Kidney (tissue), 14 donors: ENCODE measurements around the gene SMURF1. TPM values are rescaled to one million over a fixed set of nuclear protein-coding genes. Genes with fewer than 3 reads are reported as not detected.
"Not testable (repeated sequence)": the region's sequence is repeated elsewhere in the genome, so short reads cannot be mapped to it uniquely, and the experiment has no call there.

ENCODE experiments used
- DNase-seq, 5 donors: peaks; one replicate each; pipeline ENCODE4 v3.0.0-alpha.2; 2013 to 2020
- FAIRE-seq: peaks from 2 replicates; lab custom pipeline; 2012; peaks lifted over from hg19 to GRCh38; lab: Jason Lieb, UNC
- H3K27ac ChIP-seq, 2 donors: one replicate each; pipeline ENCODE4 v1.7.0; 2013; ENCODE audit warnings: low read depth in 2 of 2, low read length in 2 of 2, inconsistent platforms in 1 of 2
- H3K27me3 ChIP-seq: one replicate; pipeline ENCODE4 v1.7.1; 2013; ENCODE audit warnings: low read length, inconsistent platforms; ENCODE audit not compliant: control insufficient read depth, insufficient read depth
- H3K36me3 ChIP-seq, 3 donors: one replicate each; pipeline versions ENCODE4 v1.7.0 to v1.7.1; 2013; ENCODE audit warnings: low read length in 3 of 3, control low read depth in 1 of 3, inconsistent platforms in 1 of 3; ENCODE audit not compliant: insufficient read depth in 3 of 3, control insufficient read depth in 2 of 3
- H3K4me1 ChIP-seq, 3 donors: one replicate each; pipeline versions ENCODE4 v1.7.0 to v1.7.1; 2013; ENCODE audit warnings: low read length in 3 of 3, inconsistent platforms in 1 of 3, low read depth in 1 of 3; ENCODE audit not compliant: control insufficient read depth in 2 of 3, insufficient read depth in 2 of 3
- H3K4me3 ChIP-seq, 3 donors: one replicate each; pipeline versions ENCODE4 v1.7.0 to v1.8.1; 2013; ENCODE audit warnings: low read length in 3 of 3, control low read depth in 1 of 3, inconsistent platforms in 1 of 3
- H3K9ac ChIP-seq, 3 donors: one replicate each; pipeline versions ENCODE4 v1.7.0 to v1.7.1; 2013; ENCODE audit warnings: low read length in 3 of 3, control low read depth in 1 of 3, inconsistent platforms in 1 of 3
- H3K9me3 ChIP-seq, 3 donors: one replicate each; pipeline versions ENCODE4 v1.7.0 to v1.7.1; 2013; ENCODE audit warnings: low read length in 3 of 3, control low read depth in 1 of 3, inconsistent platforms in 1 of 3; ENCODE audit not compliant: control insufficient read depth in 2 of 3, insufficient read depth in 1 of 3
- CTCF ChIP-seq: IDR thresholded peaks from 3 replicates; pipeline ENCODE4 v1.5.1; 2012; ENCODE audit warnings: mild to moderate bottlenecking, moderate library complexity, borderline replicate concordance; ENCODE audit not compliant: insufficient read depth; ENCODE audit errors: extremely low read depth
- intact Hi-C: fragments of 100-400 bp; cut with DNase I; formaldehyde crosslinking; loops from one replicate; pipeline ENCODE4 v1.11.1; 2022
- polyA plus RNA-seq: library from polyadenylated mRNA; stranded (reverse); fragments of 350-450 nt; fragmentation: Illumina TruSeq; extraction: RNeasy Lipid Tissue Mini Kit (QIAGEN cat#74804); gene quantifications from one replicate; pipeline ENCODE4 v1.2.3, GENCODE V29; 2014; ENCODE audit warnings: low read depth, low replicate concordance; ENCODE audit not compliant: insufficient read depth
- total RNA-seq: library from RNA; stranded (reverse); fragmentation: NEBNext Ultra II Directional; extraction: Animal tissue kit (Norgen Biotek cat#: 25700); gene quantifications from one replicate; pipeline ENCODE4 v1.2.1, GENCODE V29; 2021
- donor health status: control.
- donor health status: control.
- donor health status: control.
- donor health status: control.
- donor health status: control.
- donor health status: DM: yes; HTN: yes; CAD: no.
- donor health status: Normal renal cell carcinoma (clear cell type).

The SMURF1 gene
- total and polyA plus RNA-seq, 2 donors from 2014 or later = 6.3 to 29.8 TPM

GRCh38 chr7:99102809-99103690 is 40.9 kb downstream of the SMURF1 start:
- Histone ChIP-seq H3K36me3 (peaks cover 0 to 2% (median 0%) of the 10 kb centered on the region in 3 donors), H3K9ac (no peak overlapping the region), H3K4me1 (peaks cover 0 to 29% (median 18%) of the 10 kb centered on the region in 3 donors), H3K27ac (no peak overlapping the region), H3K27me3 (no peaks in the 10 kb centered on the region), H3K9me3 (no peaks in the 10 kb centered on the region), H3K4me3 (no peak overlapping the region)
- TF ChIP-seq CTCF = no peak
- FAIRE-seq = no peak
- no peak for DNase-seq
- intact Hi-C loops = no loop called here

DNA sequence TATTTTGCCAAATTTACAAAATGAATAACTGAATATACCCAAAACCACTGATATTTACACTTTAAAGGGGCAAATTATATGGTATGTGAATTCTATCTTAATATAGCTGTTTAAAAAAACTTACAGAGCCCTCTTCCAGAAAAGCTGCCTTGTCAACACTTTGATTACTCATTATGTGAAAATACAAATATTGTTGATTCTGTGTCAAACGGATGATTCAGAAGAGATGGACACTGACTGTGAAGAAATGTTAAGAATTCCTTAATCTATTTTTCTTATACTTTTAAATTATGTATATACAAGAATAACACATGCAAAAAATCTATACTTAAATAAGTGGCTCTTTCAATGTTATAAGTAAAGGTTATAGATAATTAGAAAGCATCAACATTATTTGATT is 41.5 kb downstream of the SMURF1 start:
- TF ChIP-seq CTCF = no peak
- H3K27ac ChIP-seq = no peak overlapping the region
- no peak overlapping the region for H3K4me3 ChIP-seq
- peak; percentile 19 for FAIRE-seq
- H3K27me3 ChIP-seq = no peaks in the 10 kb centered on the region
- no peaks in the 10 kb centered on the region for H3K9me3 ChIP-seq
- peaks cover 0 to 26% (median 15%) of the 10 kb centered on the region in 3 donors for H3K4me1 ChIP-seq
- DNase-seq = no peak
- H3K36me3 ChIP-seq = peaks cover 0 to 2% (median 0%) of the 10 kb centered on the region in 3 donors
- intact Hi-C loops = no loop called here
- no peak overlapping the region for H3K9ac ChIP-seq

DNA sequence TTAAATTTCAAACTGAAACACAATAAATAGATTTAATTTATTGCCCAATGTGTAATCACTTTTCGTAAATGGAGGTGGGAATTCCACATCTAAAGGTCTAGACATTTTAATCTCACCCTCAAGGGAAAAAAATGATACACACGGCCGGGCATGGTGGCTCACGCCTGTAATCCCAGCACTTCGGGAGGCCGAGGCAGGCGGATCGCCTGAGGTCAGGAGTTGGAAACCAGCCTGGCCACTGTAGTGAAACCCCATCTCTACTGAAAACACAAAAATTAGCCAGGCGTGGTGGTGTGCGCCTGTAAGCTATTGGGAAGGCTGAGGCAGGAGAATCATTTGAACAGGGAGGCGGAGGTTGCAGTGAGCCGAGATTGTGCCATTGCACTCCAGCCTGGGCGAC is 42.4 kb downstream of the SMURF1 start:
- intact Hi-C loops, FAIRE-seq, H3K27ac ChIP-seq, H3K9ac ChIP-seq, DNase-seq, H3K27me3 ChIP-seq, H3K4me3 ChIP-seq, H3K9me3 ChIP-seq, H3K36me3 ChIP-seq: not testable (repeated sequence)
- peaks cover 0 to 18% (median 15%) of the 10 kb centered on the region in 3 donors for H3K4me1 ChIP-seq

- intact Hi-C loops = no loop called here
- H3K9me3 ChIP-seq = no peaks in the 10 kb centered on the region
- no peak overlapping the region for H3K9ac ChIP-seq
- no peak for FAIRE-seq
- no peaks in the 10 kb centered on the region for H3K27me3 ChIP-seq
- H3K4me1 ChIP-seq = peaks cover 0 to 20% (median 12%) of the 10 kb centered on the region in 3 donors
- peak overlapping the region in 1 of 2 donors; percentile 40 for H3K27ac ChIP-seq
- DNase-seq = no peak
- no peak for TF ChIP-seq CTCF
- peaks cover 0 to 2% (median 0%) of the 10 kb centered on the region in 3 donors for H3K36me3 ChIP-seq
- no peak overlapping the region for H3K4me3 ChIP-seq
Measured at GRCh38 chr7:99099499-99100077, 44.3 kb downstream of the SMURF1 start.
